ENCODE data around the gene USF3.
"Not testable (repeated sequence)": the region's sequence is repeated elsewhere in the genome, so short reads cannot be mapped to it uniquely, and the experiment has no call there.

USF3 gene

GRCh38 chr3:113648524-113648923, 47.9 kb downstream of the USF3 start:
- DNase-seq: no peak

GRCh38 chr3:113643583-113643982, 52.9 kb downstream of the USF3 start:
- DNase-seq: no peak

GRCh38 chr3:113638910-113639309, 57.5 kb downstream of the USF3 start:
- DNase-seq: no peak

GRCh38 chr3:113637756-113638155, 58.7 kb downstream of the USF3 start:
- DNase-seq: no peak

GRCh38 chr3:113636034-113636433, 60.4 kb downstream of the USF3 start:
- not testable (repeated sequence) for DNase-seq

- no peak for DNase-seq
Observed at GRCh38 chr3:113634782-113635474, 61.5 kb downstream of the USF3 start.

- DNase-seq: no peak
Observed at GRCh38 chr3:113631573-113631972, 64.9 kb downstream of the USF3 start.

GRCh38 chr3:113630956-113631542, 65.4 kb downstream of the USF3 start:
- no peak for DNase-seq

GRCh38 chr3:113629584-113630421, 66.6 kb downstream of the USF3 start:
- no peak for DNase-seq

GRCh38 chr3:113628788-113629187, 67.7 kb downstream of the USF3 start:
- DNase-seq: no peak

GRCh38 chr3:113628316-113628715, 68.1 kb downstream of the USF3 start:
- DNase-seq: no peak

GRCh38 chr3:113626503-113627371, 69.7 kb downstream of the USF3 start:
- peak in 1 of 2 experiments; percentile 35 for DNase-seq

- DNase-seq: no peak
Observed at GRCh38 chr3:113625834-113626233, 70.6 kb downstream of the USF3 start.

- DNase-seq: no peak
Observed at GRCh38 chr3:113623811-113624210, 72.6 kb downstream of the USF3 start.

GRCh38 chr3:113623324-113623723, 73.1 kb downstream of the USF3 start:
- DNase-seq: no peak

GRCh38 chr3:113620091-113620490, 76.4 kb downstream of the USF3 start:
- no peak for DNase-seq

- DNase-seq: no peak
Observed at GRCh38 chr3:113617726-113618125, 78.7 kb downstream of the USF3 start.

GRCh38 chr3:113615976-113616375, 80.5 kb downstream of the USF3 start:
- peak in 1 of 2 experiments; percentile 9 for DNase-seq

- DNase-seq: no peak
Observed at GRCh38 chr3:113614402-113614801, 82.0 kb downstream of the USF3 start.

- DNase-seq: no peak
Observed at GRCh38 chr3:113607219-113607596, 89.2 kb downstream of the USF3 start.

- DNase-seq: peak in 1 of 2 experiments; percentile 39
Observed at GRCh38 chr3:113606539-113607218, 89.8 kb downstream of the USF3 start.

GRCh38 chr3:113602836-113603235, 93.6 kb downstream of the USF3 start:
- no peak for DNase-seq
